Heart right ventricle (tissue), 16 donors: ENCODE results near the gene PPP1R9B. TPM values are rescaled to one million over a fixed set of nuclear protein-coding genes. Genes with fewer than 3 reads are reported as not detected.

Experiments used
- ATAC-seq, 8 donors: fragments of 200-7000 bp; cut with Tn5 transposase; one replicate each; pipeline ENCODE4 v1.9.1; 2020; ENCODE audit warnings: mild to moderate bottlenecking in 8 of 8, moderate library complexity in 8 of 8, moderate number of reproducible peaks in 1 of 8
- DNase-seq, 2 donors: peaks; one replicate each; pipeline ENCODE4 v3.0.0-alpha.2; 2020
- H3K27ac ChIP-seq, 10 donors: fragments of 200-600 bp; sonication (generic) in 2 of 10; one replicate each; pipeline versions ENCODE4 v1.5.0 to v1.8.0; 2020 to 2022; ENCODE audit warnings: mild to moderate bottlenecking in 3 of 10
- H3K27me3 ChIP-seq, 7 donors: fragments of 200-600 bp; one replicate each; pipeline ENCODE4 v1.8.0; 2021 to 2022; ENCODE audit warnings: mild to moderate bottlenecking in 2 of 7
- H3K36me3 ChIP-seq, 9 donors: fragments of 200-600 bp; sonication (generic) in 1 of 9; one replicate each; pipeline versions ENCODE4 v1.5.0 to v1.8.0; 2020 to 2022; ENCODE audit warnings: mild to moderate bottlenecking in 2 of 9
- H3K4me1 ChIP-seq, 9 donors: fragments of 200-600 bp; sonication (generic) in 1 of 9; one replicate each; pipeline versions ENCODE4 v1.5.0 to v1.8.0; 2020 to 2022; ENCODE audit warnings: mild to moderate bottlenecking in 4 of 9
- H3K4me3 ChIP-seq, 10 donors: fragments of 200-600 bp; sonication (generic) in 2 of 10; one replicate each; pipeline versions ENCODE4 v1.5.0 to v1.8.0; 2020 to 2022; ENCODE audit warnings: mild to moderate bottlenecking in 7 of 10, moderate library complexity in 2 of 10
- H3K9me3 ChIP-seq, 11 donors: fragments of 200-600 bp in 10 of 11; sonication (generic) in 2 of 11; one replicate each; pipeline versions ENCODE4 v1.5.0 to v1.8.0; 2013 to 2022; ENCODE audit warnings: mild to moderate bottlenecking in 2 of 11, control low read depth in 1 of 11, moderate library complexity in 1 of 11
- WGBS, 2 donors: extraction: QIAGEN DNeasy Blood & Tissue Kit; methylation state at CpG; one replicate each; pipeline ENCODE4 v1.1.7; 2013; ENCODE audit warnings: inconsistent platforms in 1 of 2; 5-methylcytosine and 5-hydroxymethylcytosine counted together
- intact Hi-C, 10 donors: fragments of 100-400 bp; cut with DNase I; formaldehyde crosslinking; loops; one replicate each; pipeline versions ENCODE4 v1.11.1 to v1.14.2; 2022
- polyA plus RNA-seq, 2 donors: library from polyadenylated mRNA; stranded (reverse); fragments of 200-250 nt; gene quantifications; one replicate each; pipeline ENCODE4 v1.2.3, GENCODE V29; 2013
- total RNA-seq, 10 donors: library from RNA; stranded (reverse); fragmentation: NEBNext Ultra II Directional in 3 of 10; extraction: Animal tissue kit (Norgen Biotek cat#: 25700) in 3 of 10; gene quantifications; one replicate each; pipeline versions ENCODE4 v1.2.1 to v1.2.4, GENCODE V29; 2021 to 2023
- TF ChIP-seq, protein P1 (sequence below), 9 donors: fragments of 200-600 bp; sonication (generic) in 2 of 9; IDR thresholded peaks; one replicate each; pipeline versions ENCODE4 v1.5.0 to v1.8.0; 2021 to 2022; ENCODE audit warnings: antibody characterized with exemption in 9 of 9, mild to moderate bottlenecking in 5 of 9, moderate library complexity in 1 of 9
- donor health status: Arrhythmogenic right ventricular cardiomyopathy.
- donor health status: ischemic (EF 13 %, LVEDD 7.1; RV severe dilation, severe dysfunction).
- donor health status: healthy with polysubstance abuse.
- donor health status: DM: no; HTN: yes; CAD: no.
- donor health status: DM: no; HTN: no; CAD: no.
- donor health status: ischemic (EF 25% LVEDD 6.9; RV normal size, moderate dysfunction).
- donor health status: ischemic (EF 25% LVEDD 5.7; RV mildly dilated, moderate dysfunction).
- donor health status: healthy.
- donor health status: DM: yes; HTN: yes; CAD: no.
- donor health status: Ischemic cardiomyopathy.
- donor health status: ischemic (EF 35%, LVEDD 5.7; RV mildly dilated, moderate dysfunction).
- donor health status: nonischemic (EF 11% LVEDD 7.7; RV severe dilation, severe dysfunction).
- donor health status: DM: yes; HTN: yes; CAD: no.
- donor health status: PGD.
- donor health status: ischemic (EF 29% LVEDD 5.4; RV normal size, mild dysfunction).
- donor health status: nonischemic (EF 23%, LVEDD 6.1; RV moderate dilation, normal function).

Gene PPP1R9B
- total and polyA plus RNA-seq, 12 donors: 17.3 to 45.4 (median 26.9) TPM

DNA sequence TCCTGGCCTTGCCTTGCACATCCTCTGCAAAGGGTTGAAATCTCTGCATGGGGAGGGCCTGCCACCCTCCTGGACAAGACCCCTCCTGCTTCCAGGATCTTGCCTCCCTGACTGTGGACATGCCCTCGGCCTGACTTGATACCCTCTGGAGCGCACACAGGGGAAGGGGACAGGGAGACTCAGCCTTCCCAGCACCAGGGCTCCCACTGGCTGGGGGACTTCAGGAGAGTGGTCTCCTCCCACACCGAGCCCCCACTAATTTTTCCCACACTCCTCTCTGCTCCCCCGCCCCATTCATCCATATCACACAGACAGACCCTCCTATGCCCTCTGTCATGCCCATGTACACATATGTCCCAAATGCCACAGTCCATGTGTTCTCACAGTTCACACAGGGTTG, 29.6 kb upstream of the PPP1R9B start:
- WGBS, 2 donors: 93 to 96% methylated on average over 4 of the region's 4 CpGs
- TF ChIP-seq, protein P1, sequence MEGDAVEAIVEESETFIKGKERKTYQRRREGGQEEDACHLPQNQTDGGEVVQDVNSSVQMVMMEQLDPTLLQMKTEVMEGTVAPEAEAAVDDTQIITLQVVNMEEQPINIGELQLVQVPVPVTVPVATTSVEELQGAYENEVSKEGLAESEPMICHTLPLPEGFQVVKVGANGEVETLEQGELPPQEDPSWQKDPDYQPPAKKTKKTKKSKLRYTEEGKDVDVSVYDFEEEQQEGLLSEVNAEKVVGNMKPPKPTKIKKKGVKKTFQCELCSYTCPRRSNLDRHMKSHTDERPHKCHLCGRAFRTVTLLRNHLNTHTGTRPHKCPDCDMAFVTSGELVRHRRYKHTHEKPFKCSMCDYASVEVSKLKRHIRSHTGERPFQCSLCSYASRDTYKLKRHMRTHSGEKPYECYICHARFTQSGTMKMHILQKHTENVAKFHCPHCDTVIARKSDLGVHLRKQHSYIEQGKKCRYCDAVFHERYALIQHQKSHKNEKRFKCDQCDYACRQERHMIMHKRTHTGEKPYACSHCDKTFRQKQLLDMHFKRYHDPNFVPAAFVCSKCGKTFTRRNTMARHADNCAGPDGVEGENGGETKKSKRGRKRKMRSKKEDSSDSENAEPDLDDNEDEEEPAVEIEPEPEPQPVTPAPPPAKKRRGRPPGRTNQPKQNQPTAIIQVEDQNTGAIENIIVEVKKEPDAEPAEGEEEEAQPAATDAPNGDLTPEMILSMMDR (IDR thresholded peaks at IDR 0.05): no peak
- Histone ChIP-seq H3K4me1 (peaks cover 21 to 48% (median 34%) of the 10 kb centered on the region in 9 donors), H3K36me3 (peaks cover 0 to 5% (median 0%) of the 10 kb centered on the region in 9 donors), H3K27ac (no peak overlapping the region), H3K9me3 (no peaks in the 10 kb centered on the region), H3K27me3 (no peaks in the 10 kb centered on the region), H3K4me3 (no peak overlapping the region)
- intact Hi-C loops: no loop called here
- no peak for DNase-seq
- no peak for ATAC-seq

- intact Hi-C loops: loop anchor here in 4 of 10 donors (1.0 to 5.0 kb wide), 5 partner anchors 36 to 120 kb away; partner anchors contain the start of gene SAMD14 (in 1 of the 4)
- 4% methylated on average over 22 of the region's 22 CpGs for WGBS, 2 donors
- TF ChIP-seq, protein P1 (IDR thresholded peaks at IDR 0.05): peak; percentile 27 to 76 (median 51)
- ATAC-seq (peak; percentile 78 to 91 (median 84)), DNase-seq (peak; percentile 82 to 89)
- Histone ChIP-seq H3K27me3 (no peaks in the 10 kb centered on the region), H3K4me1 (peaks cover 21 to 53% (median 38%) of the 10 kb centered on the region in 9 donors), H3K36me3 (no peaks in the 10 kb centered on the region), H3K27ac (peak overlapping the region; percentile 59 to 94 (median 84)), H3K9me3 (no peaks in the 10 kb centered on the region), H3K4me3 (peak overlapping the region in 6 of 10 donors; percentile 12 to 32 (median 27))
Measured at GRCh38 chr17:50177983-50178834, 27.7 kb upstream of the PPP1R9B start.

GRCh38 chr17:50177476-50177875, 27.0 kb upstream of the PPP1R9B start:
- H3K36me3 ChIP-seq: no peaks in the 10 kb centered on the region
- intact Hi-C loops: loop anchor here in 4 of 10 donors (1.0 to 5.0 kb wide), 5 partner anchors 35 to 119 kb away; partner anchors contain the start of gene SAMD14 (in 1 of the 4)
- peaks cover 21 to 61% (median 43%) of the 10 kb centered on the region in 9 donors for H3K4me1 ChIP-seq
- TF ChIP-seq, protein P1 (IDR thresholded peaks at IDR 0.05): no peak
- ATAC-seq (peak in 1 of 8 donors; percentile 0), DNase-seq (no peak)
- no peaks in the 10 kb centered on the region for H3K9me3 ChIP-seq
- peak overlapping the region in 4 of 10 donors; percentile 21 to 32 (median 30) for H3K4me3 ChIP-seq
- peak overlapping the region; percentile 59 to 94 (median 84) for H3K27ac ChIP-seq
- WGBS, 2 donors: 79 to 88% methylated on average over 10 of the region's 10 CpGs
- no peaks in the 10 kb centered on the region for H3K27me3 ChIP-seq

GRCh38 chr17:50176559-50177357, 26.3 kb upstream of the PPP1R9B start:
- Histone ChIP-seq H3K36me3 (no peaks in the 10 kb centered on the region), H3K27ac (peak overlapping the region in 9 of 10 donors; percentile 64 to 94 (median 85)), H3K4me3 (no peak overlapping the region), H3K27me3 (no peaks in the 10 kb centered on the region), H3K4me1 (peaks cover 21 to 66% (median 43%) of the 10 kb centered on the region in 9 donors), H3K9me3 (no peaks in the 10 kb centered on the region)
- WGBS, 2 donors: 71 to 84% methylated on average over 20 of the region's 20 CpGs
- intact Hi-C loops: loop anchor here in 4 of 10 donors (1.0 to 5.0 kb wide), 5 partner anchors 34 to 118 kb away; partner anchors contain the start of gene SAMD14 (in 1 of the 4)
- TF ChIP-seq, protein P1 (IDR thresholded peaks at IDR 0.05): peak in 3 of 9 donors; percentile 20 to 29 (median 22)
- ATAC-seq (peak in 4 of 8 donors; percentile 8 to 32 (median 22)), DNase-seq (peak in 1 of 2 donors; percentile 21)
